HL-60 (cell line): ENCODE data around the gene ANGPTL8.

Source experiments
- DNase-seq, 2 experiments: peaks; one replicate each; pipeline ENCODE4 v3.0.0-alpha.2; 2010 to 2020; ENCODE audit warnings: low read depth in 1 of 2, low spot score in 1 of 2
- H3K27ac ChIP-seq: fragments of 250-450 bp; sonication (Bioruptor Pico); replicated peaks from 2 replicates; pipeline ENCODE4 v1.5.1; 2020; ENCODE audit warnings: mild to moderate bottlenecking, moderate library complexity
- H3K27me3 ChIP-seq: fragments of 250-450 bp; sonication (Bioruptor Pico); 2 replicates; pipeline ENCODE4 v1.5.1; 2021; ENCODE audit warnings: mild to moderate bottlenecking, moderate library complexity; ENCODE audit not compliant: insufficient read depth, poor library complexity, severe bottlenecking
- H3K4me3 ChIP-seq: replicated peaks from 2 replicates; pipeline ENCODE4 v1.5.1; 2011; ENCODE audit warnings: mild to moderate bottlenecking, control low read depth, low read length; ENCODE audit not compliant: insufficient read depth
- GABPA ChIP-seq: IDR thresholded peaks from 2 replicates; pipeline ENCODE4 v1.6.1; 2012; ENCODE audit warnings: low read depth
- POLR2AphosphoS5 ChIP-seq: IDR thresholded peaks from 2 replicates; pipeline ENCODE4 v1.6.1; 2012; ENCODE audit warnings: low read depth
- SPI1 ChIP-seq: IDR thresholded peaks from 2 replicates; pipeline ENCODE4 v1.6.1; 2012; ENCODE audit warnings: low read depth, mild to moderate bottlenecking, borderline replicate concordance
- TF ChIP-seq, protein P1 (sequence below): IDR thresholded peaks from one replicate; pipeline ENCODE4 v1.5.1; 2011; ENCODE audit warnings: low read length, control low read depth, inconsistent platforms; ENCODE audit not compliant: insufficient read depth
- TF ChIP-seq, protein P2 (sequence below): IDR thresholded peaks from 2 replicates; pipeline ENCODE4 v1.6.1; 2012; ENCODE audit warnings: low read depth; ENCODE audit not compliant: insufficient replicate concordance

Gene ANGPTL8

DNA sequence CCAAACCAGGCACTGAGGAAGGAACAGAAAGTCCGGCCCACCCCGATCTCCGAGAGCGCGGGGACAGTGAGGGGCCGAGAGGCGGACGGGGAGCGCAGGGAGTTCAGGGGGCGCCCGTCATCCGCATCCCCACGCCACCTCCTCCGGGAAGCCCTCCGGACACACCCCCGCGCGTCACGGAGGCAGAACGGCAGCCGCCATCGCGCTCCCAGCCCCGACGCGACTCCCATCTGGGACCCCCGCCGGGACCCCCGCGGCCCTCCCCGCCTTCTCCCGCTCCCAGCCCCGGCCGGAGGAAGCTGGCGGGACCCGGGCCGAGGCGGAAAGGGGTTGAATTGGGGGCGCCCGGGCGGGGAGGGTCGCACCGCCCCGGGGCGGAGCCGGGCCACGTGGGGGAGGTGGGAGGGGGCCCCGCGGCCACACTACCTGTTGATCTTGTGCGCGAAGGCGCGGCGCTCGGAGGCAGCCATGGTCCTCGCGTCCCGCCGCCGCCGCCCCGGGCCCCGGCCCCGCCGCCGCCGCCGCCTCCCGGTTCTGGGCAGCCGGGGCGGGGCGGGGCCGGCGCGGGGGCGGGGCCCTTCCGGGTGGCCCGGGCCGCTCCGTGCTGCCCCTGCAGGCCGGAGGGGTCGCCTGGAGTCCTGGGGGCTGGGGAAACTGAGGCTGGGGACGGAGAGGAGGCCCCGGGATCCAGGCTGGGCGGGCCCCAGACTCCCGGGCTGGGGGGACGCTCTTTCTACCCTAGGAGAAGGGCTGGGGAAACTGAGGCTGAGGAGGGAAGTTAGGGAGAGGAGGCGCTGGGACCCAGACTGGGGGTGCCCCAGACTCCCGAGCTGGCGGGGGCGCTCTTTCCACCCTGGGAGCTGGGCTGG lies 22.8 kb downstream of the ANGPTL8 start, which contains the start of gene DOCK6:
Gene DOCK6, minus strand, starts transcription at position 554 of the 869 bp plus-strand sequence. Its CDS starts 84 bp downstream, at position 470.
- peak within 1 kb of the TSS; percentile 51 for H3K4me3 ChIP-seq
- TF ChIP-seq GABPA, result no peak
- TF ChIP-seq, protein P1, sequence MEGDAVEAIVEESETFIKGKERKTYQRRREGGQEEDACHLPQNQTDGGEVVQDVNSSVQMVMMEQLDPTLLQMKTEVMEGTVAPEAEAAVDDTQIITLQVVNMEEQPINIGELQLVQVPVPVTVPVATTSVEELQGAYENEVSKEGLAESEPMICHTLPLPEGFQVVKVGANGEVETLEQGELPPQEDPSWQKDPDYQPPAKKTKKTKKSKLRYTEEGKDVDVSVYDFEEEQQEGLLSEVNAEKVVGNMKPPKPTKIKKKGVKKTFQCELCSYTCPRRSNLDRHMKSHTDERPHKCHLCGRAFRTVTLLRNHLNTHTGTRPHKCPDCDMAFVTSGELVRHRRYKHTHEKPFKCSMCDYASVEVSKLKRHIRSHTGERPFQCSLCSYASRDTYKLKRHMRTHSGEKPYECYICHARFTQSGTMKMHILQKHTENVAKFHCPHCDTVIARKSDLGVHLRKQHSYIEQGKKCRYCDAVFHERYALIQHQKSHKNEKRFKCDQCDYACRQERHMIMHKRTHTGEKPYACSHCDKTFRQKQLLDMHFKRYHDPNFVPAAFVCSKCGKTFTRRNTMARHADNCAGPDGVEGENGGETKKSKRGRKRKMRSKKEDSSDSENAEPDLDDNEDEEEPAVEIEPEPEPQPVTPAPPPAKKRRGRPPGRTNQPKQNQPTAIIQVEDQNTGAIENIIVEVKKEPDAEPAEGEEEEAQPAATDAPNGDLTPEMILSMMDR, result no peak
- no peak for TF ChIP-seq SPI1
- TF ChIP-seq POLR2AphosphoS5, result no peak
- TF ChIP-seq, protein P2, sequence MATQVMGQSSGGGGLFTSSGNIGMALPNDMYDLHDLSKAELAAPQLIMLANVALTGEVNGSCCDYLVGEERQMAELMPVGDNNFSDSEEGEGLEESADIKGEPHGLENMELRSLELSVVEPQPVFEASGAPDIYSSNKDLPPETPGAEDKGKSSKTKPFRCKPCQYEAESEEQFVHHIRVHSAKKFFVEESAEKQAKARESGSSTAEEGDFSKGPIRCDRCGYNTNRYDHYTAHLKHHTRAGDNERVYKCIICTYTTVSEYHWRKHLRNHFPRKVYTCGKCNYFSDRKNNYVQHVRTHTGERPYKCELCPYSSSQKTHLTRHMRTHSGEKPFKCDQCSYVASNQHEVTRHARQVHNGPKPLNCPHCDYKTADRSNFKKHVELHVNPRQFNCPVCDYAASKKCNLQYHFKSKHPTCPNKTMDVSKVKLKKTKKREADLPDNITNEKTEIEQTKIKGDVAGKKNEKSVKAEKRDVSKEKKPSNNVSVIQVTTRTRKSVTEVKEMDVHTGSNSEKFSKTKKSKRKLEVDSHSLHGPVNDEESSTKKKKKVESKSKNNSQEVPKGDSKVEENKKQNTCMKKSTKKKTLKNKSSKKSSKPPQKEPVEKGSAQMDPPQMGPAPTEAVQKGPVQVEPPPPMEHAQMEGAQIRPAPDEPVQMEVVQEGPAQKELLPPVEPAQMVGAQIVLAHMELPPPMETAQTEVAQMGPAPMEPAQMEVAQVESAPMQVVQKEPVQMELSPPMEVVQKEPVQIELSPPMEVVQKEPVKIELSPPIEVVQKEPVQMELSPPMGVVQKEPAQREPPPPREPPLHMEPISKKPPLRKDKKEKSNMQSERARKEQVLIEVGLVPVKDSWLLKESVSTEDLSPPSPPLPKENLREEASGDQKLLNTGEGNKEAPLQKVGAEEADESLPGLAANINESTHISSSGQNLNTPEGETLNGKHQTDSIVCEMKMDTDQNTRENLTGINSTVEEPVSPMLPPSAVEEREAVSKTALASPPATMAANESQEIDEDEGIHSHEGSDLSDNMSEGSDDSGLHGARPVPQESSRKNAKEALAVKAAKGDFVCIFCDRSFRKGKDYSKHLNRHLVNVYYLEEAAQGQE, result no peak
- H3K27me3 ChIP-seq, result peaks cover 46% of the 10 kb centered on the region
- no peak within 1 kb of the TSS for H3K27ac ChIP-seq
- no peak for DNase-seq

DNA sequence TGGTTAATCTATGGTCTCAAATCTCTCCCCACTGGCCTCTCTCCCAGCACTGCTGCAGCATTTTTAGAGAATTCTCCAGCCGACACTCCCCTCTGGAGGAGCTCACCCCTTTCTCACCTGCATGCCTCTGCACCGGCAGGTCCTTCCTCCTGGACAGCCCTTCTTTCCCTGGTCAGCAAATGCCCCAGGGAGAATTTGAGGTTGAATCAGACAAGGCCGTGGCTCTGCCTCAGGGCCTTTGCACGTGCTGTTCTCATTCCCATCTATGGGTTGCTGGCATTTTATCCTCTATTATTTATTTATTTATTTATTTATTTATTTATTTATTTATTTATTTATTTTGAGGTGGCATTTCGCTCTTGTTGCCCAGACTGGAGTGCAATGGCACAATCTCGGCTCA lies 24.3 kb downstream of the ANGPTL8 start:
- Histone ChIP-seq H3K27ac (no peak overlapping the region), H3K4me3 (no peak overlapping the region), H3K27me3 (peaks cover 48% of the 10 kb centered on the region)
- DNase-seq, result no peak
- TF ChIP-seq SPI1, result no peak

DNA sequence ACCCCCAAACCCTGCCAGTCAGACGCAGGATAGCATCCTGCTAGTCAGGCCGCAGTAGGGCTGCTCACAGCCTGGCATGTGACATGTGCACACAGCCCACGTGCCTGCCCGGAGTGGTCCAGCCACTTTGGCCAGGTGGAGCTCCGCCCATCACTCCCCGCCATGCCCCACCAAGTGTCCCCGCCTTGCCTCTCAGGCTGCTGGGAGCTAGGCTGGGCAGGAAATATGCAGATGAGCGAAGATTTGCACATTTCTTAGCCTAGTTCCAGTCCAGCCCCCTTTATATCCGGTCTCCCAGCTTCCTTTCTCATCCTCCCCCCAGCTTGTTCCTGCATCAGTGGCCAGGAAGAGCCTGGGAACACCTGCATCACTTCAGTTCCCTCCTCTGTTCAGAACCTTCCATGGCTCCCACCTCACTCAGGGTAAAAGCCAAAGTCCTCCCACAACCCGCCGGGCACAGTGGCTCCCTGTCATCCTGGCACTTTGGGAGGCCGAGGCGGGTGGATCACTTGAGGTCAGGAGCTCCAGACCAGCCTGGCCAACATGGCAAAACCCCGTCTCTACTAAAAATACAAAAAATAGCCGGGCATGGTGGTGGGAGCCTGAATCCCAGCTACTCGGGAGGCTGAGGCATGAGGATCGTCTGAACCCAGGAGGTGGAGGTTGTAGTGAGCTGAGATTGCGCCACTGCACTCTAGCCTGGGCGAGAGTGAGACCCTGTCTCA lies 25.2 kb downstream of the ANGPTL8 start:
- no peak overlapping the region for H3K27ac ChIP-seq
- no peak for TF ChIP-seq GABPA
- TF ChIP-seq, protein P2, result no peak
- no peak for TF ChIP-seq POLR2AphosphoS5
- TF ChIP-seq, protein P1, result no peak
- no peak for TF ChIP-seq SPI1
- no peak for DNase-seq
- H3K27me3 ChIP-seq, result peaks cover 48% of the 10 kb centered on the region
- H3K4me3 ChIP-seq, result no peak overlapping the region

DNA sequence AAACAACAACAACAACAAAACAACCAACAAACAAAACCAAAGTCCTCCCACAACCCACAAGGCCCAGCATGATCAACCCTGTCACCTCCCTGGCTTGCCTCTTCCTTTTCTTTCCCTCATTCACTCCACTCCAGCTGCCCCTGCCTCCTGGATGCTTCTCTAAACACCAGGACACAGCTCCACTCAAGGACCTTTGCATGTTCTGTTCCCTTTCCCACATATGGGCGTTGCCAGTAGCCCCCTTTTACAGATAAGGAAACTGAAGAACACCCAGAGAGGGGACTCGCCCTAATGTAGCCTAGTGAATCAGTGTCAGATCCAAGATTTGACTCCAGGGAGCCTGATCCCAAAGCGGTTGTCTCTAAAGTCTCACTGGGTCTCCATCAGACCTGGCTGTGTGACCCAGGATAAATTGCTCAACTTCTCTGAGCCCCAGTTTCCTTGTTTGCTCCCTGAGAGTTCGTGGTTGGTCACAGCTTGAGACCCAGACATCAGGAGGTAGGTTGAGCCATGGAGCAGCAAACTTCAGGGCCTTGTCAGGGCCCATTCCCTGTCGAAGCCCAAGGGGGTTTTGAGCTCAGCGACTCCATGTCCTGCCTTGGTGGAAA lies 25.9 kb downstream of the ANGPTL8 start:
- no peak for DNase-seq
- H3K4me3 ChIP-seq, result no peak overlapping the region
- no peak overlapping the region for H3K27ac ChIP-seq
- peaks cover 48% of the 10 kb centered on the region for H3K27me3 ChIP-seq
- TF ChIP-seq SPI1 (no peak), POLR2AphosphoS5 (no peak), GABPA (no peak)
- TF ChIP-seq, protein P2, result no peak
- TF ChIP-seq, protein P1, result no peak
